T-helper 22 cell (primary cell): ENCODE results near the gene KLRK1.
"Not testable (repeated sequence)": the region's sequence is repeated elsewhere in the genome, so short reads cannot be mapped to it uniquely, and the experiment has no call there.

Experiments used
- DNase-seq: peaks from one replicate; pipeline ENCODE4 v3.0.0-alpha.2; 2020; ENCODE audit warnings: low read depth

The KLRK1 gene

DNA sequence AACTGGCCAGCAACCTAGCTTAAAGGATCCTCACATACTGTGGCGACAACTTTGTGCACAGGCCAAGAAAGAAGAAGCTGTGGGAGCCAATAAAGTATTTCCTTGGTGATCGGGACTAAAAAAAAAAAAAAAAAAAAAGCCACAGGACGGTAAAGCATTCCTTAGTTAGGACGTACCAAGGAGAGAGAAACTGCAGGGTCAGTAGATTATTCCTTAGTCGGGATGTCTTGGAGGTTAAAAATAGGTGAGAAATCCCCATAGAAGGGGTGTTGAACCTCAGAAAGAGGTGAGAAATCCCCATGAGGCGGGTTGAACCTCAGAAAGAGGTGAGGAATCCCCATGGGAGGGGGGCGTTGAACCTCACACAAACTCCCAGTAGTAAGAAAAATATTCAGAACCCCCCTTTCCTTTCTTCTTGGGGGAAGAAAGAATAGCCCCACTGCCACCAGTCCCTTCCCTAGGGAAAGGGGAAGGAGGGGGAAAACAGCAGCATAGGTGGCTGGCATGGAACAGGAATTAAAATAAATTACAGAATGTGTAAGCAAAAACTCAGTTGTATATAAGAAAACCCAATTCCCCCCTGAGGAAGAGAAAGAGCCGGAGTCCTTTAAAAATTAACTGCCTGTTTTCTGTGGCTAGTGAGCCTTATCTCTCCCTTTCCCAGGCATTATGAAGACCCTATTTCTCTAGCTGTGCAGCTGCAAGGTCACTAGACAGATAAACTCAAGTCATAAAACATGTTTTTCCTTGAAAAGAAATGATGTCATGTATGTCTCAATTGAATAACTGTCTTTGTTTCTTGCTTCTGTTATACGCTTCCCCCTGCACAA, 26.8 kb downstream of the KLRK1 start:
- no peak for DNase-seq

DNA sequence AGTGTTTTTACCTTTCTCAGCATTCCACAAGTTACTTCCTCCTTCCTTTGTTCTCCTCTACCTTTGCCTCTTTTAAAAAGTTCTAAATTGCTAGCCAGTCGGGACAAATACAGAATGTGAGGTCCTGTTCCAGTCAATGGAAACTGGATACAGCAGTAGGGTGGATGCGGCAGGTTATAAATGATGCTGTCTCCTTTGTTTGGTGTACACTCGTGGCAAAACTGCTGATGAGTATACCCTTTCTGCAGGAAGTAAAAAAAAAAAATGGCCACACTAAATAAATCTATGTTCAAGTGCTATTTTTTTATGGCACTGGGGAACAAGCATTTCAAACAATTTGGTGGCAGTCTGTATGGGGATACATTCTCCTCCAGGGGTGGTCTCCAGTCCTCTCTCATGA, 27.5 kb downstream of the KLRK1 start:
- no peak for DNase-seq

- DNase-seq = no peak
Measured at GRCh38 chr12:10361622-10362021, 28.2 kb downstream of the KLRK1 start.

DNA sequence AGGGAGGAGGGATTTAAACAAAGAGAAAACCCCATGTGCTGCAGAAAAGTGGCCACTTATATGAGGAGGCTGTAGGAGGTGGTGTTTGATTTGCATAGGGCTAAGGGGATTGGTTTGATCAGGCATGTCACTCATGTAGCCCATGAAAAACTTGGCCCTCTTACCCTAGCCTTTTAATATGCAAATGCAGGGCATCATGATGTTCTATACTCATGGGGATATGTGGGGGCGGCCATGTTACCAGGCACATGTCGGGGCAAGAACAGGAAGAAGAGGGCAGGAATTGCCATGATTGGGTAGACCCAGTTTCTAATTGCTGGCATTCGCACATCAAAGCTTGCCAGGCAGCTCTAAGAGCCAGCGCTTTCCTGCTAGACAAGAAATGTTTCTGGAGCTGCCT, 28.8 kb downstream of the KLRK1 start:
- DNase-seq = no peak

- no peak for DNase-seq
Measured at GRCh38 chr12:10358969-10359368, 30.9 kb downstream of the KLRK1 start.

DNA sequence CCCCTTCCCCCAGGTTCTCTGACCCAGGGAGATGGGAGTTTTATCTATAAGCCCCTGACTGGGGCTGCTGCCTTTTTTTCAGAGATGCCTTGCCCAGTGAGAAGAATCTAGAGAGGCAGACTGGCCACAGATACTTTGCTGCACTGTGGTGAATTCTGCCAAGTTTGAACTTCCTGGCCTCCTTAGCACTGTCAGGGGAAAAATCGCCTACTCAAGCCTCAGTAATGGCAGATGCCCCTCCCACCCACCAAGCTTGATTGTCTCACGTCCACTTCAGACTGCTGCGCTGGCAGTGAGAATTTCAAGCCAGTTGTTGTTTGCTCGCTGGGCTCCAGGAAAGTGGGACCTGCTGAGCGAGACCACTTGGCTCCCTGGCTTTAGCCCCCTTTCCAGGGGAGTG, 31.7 kb downstream of the KLRK1 start:
- no peak for DNase-seq

- DNase-seq = no peak
Measured at GRCh38 chr12:10354502-10354901, 35.3 kb downstream of the KLRK1 start.

GRCh38 chr12:10354071-10354470, 35.8 kb downstream of the KLRK1 start:
- DNase-seq = no peak

DNA sequence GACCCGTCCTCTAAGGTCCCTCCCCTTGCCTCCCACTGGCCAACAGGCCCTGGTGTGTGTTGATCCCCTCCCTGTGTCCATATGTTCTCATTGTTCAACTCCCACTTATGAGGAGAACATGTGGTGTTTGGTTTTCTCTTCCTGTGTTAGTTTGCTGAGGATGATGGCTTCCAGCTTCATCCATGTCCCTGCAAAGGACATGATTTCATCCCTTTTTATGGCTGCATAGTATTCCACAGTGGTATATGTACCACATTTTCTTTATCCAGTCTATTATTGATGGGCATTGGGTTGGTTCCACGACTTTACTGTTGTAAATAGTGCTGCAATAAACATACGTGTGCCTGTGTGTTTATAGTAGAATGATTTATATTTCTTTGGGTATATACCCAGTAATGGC, 38.4 kb downstream of the KLRK1 start:
- DNase-seq = not testable (repeated sequence)

GRCh38 chr12:10341892-10342509, 47.8 kb downstream of the KLRK1 start:
- no peak for DNase-seq

GRCh38 chr12:10340946-10341345, 48.9 kb downstream of the KLRK1 start:
- DNase-seq = not testable (repeated sequence)

GRCh38 chr12:10339053-10339840, 50.6 kb downstream of the KLRK1 start:
- DNase-seq = no peak

- DNase-seq = not testable (repeated sequence)
Measured at GRCh38 chr12:10338470-10338869, 51.4 kb downstream of the KLRK1 start.

DNA sequence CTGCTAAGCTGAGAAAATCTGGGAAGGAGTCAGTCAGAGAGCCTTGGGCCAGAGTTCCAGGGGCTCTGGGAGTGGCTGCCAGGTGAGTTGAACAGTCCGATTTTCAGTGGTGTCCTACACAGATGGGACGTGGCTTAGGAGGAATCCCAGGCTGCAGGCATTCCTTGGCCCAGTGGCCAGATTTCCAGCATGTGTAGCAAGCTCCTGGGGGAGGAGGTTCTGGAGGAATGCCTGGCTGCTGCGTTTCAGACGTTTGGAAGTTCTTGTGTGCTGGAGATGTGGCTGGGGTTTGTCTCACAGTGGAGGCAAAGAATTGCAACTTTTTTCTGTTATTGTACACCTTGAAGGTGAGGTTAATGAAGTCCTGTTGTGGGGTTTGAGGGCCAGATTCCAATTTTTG, 53.6 kb downstream of the KLRK1 start:
- not testable (repeated sequence) for DNase-seq

DNA sequence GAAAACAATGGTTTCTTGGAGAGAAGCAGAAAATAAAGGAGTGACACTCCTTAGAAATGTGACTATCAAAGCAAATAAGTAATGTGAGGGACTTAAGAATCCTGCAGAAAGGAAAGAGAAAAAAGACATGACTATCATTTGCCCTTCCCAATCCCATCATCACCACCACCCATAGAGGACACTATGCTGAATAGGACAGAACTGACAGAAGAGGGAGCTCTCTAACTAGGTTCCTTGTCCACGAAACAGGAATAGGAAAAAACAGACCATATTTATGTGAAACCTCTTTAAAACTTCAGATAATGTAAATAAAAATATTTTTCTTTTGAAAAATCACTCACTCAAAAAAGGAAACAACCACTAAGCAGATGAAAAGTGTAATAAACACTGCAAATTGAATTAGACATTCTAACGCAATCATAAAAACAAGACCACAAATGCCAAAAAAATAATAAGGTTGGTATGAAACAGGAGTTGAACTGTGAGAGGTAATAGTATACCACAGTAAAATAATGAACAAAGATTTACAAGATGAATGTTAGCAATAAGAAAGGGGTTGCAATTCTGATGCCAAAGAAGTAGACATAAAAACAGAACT, 58.1 kb downstream of the KLRK1 start:
- DNase-seq = no peak

GRCh38 chr12:10328691-10329090, 61.1 kb downstream of the KLRK1 start:
- not testable (repeated sequence) for DNase-seq
